K562 (cell line): ENCODE measurements around the gene DGUOK. TPM values are rescaled to one million over a fixed set of nuclear protein-coding genes. Genes with fewer than 3 reads are reported as not detected.

Experiments
- ATAC-seq: fragments of 200-7000 bp; cut with Tn5 transposase; 3 replicates; pipeline ENCODE4 v1.9.1; 2020; ENCODE audit warnings: moderate library complexity
- BruUV-seq: library from RNA; stranded (reverse); fragments of 400-500 nt; replicated peaks from 2 replicates; lab custom pipeline; 2021; lab: Mats Ljungman, UMichigan
- CTCF ChIA-PET: fragments of 300-600 bp; formaldehyde crosslinking; extraction: SDS; loops from one replicate; lab custom pipeline; 2021; ENCODE audit warnings: low intra/inter-chr PET ratio; lab: Yijun Ruan, JAX
- POLR2A ChIA-PET: fragments of 300-600, 350-650 bp; sonication (Branson Sonifier 250); formaldehyde crosslinking; extraction: SDS; loops from one replicate; lab custom pipeline; 2021; ENCODE audit warnings: antibody characterized with exemption, inconsistent platforms; lab: Yijun Ruan, JAX
- DNase-seq, 4 experiments: peaks; one replicate each; pipeline versions ENCODE4 v3.0.0 to v3.0.0-alpha.2; 2011 to 2018; ENCODE audit warnings: low spot score in 3 of 4, mixed read lengths in 3 of 4; ENCODE audit errors: extremely low read depth in 1 of 4
- FAIRE-seq: peaks from 2 replicates; lab custom pipeline; 2011; peaks lifted over from hg19 to GRCh38; lab: Jason Lieb, UNC
- H2AFZ ChIP-seq: 2 replicates; pipeline ENCODE4 v1.6.0; 2011; ENCODE audit warnings: low read depth, low read length, control low read depth, inconsistent platforms
- H3K27ac ChIP-seq: fragments of 200-600 bp; 3 replicates; pipeline ENCODE4 v1.8.0; 2011; ENCODE audit warnings: low read depth, mild to moderate bottlenecking, control low read depth, inconsistent platforms, low read length, moderate library complexity, mixed read lengths; ENCODE audit errors: extremely low read depth
- H3K27me3 ChIP-seq, 2 experiments: fragments of 300-600 bp in 1 of 2; 2 replicates in 1 of 2; 3 replicates in 1 of 2; pipeline versions ENCODE4 v1.6.0 to v1.8.0; 2011; ENCODE audit warnings: inconsistent platforms in 2 of 2, low read length in 2 of 2, mild to moderate bottlenecking in 1 of 2, mixed read lengths in 1 of 2, moderate library complexity in 1 of 2; ENCODE audit not compliant: control insufficient read depth in 2 of 2, insufficient read depth in 2 of 2
- H3K36me3 ChIP-seq: fragments of 300-600 bp; 3 replicates; pipeline ENCODE4 v1.8.0; 2011; ENCODE audit warnings: mild to moderate bottlenecking, low read length, inconsistent platforms; ENCODE audit not compliant: control insufficient read depth, insufficient read depth
- H3K4me1 ChIP-seq, 2 experiments: fragments of 200-600 bp in 1 of 2; replicated peaks in 1 of 2; 2 replicates in 1 of 2; 3 replicates in 1 of 2; pipeline versions ENCODE4 v1.5.1 to v1.8.0; 2011; ENCODE audit warnings: inconsistent platforms in 2 of 2, low read length in 2 of 2, mild to moderate bottlenecking in 1 of 2, mixed read lengths in 1 of 2, moderate library complexity in 1 of 2; ENCODE audit not compliant: control insufficient read depth in 2 of 2, insufficient read depth in 2 of 2
- H3K4me2 ChIP-seq: 2 replicates; pipeline ENCODE4 v1.6.1; 2011; ENCODE audit warnings: low read length, control low read depth, inconsistent platforms, mixed read lengths; ENCODE audit not compliant: insufficient read depth
- H3K4me3 ChIP-seq: fragments of 200-600 bp; sonication (generic), shearing (Covaris generic); 2 replicates; pipeline ENCODE4 v1.5.1; 2016; ENCODE audit warnings: control low read depth, inconsistent platforms
- H3K79me2 ChIP-seq: fragments of 200-600 bp; 3 replicates; pipeline ENCODE4 v1.8.0; 2011; ENCODE audit warnings: low read length, inconsistent platforms; ENCODE audit not compliant: control insufficient read depth, insufficient read depth
- H3K9ac ChIP-seq, 2 experiments: 2 replicates each; pipeline versions ENCODE4 v1.6.0 to v1.6.1; 2011; ENCODE audit warnings: low read depth in 2 of 2, low read length in 2 of 2, control low read depth in 1 of 2, inconsistent platforms in 1 of 2, mild to moderate bottlenecking in 1 of 2, mixed read lengths in 1 of 2; ENCODE audit not compliant: insufficient read depth in 1 of 2
- H3K9me1 ChIP-seq: one replicate; pipeline ENCODE4 v1.6.0; 2011; ENCODE audit warnings: inconsistent platforms, mild to moderate bottlenecking, low read length, moderate library complexity; ENCODE audit not compliant: control insufficient read depth, insufficient read depth
- H3K9me3 ChIP-seq: replicated peaks from 2 replicates; pipeline ENCODE4 v1.5.1; 2011; ENCODE audit warnings: low read depth, low read length, inconsistent platforms; ENCODE audit not compliant: control insufficient read depth, insufficient read depth
- H4K20me1 ChIP-seq: replicated peaks from 2 replicates; pipeline ENCODE4 v1.6.1; 2011; ENCODE audit warnings: low read length, inconsistent platforms, mixed read lengths; ENCODE audit not compliant: control insufficient read depth, insufficient read depth
- ARID3B ChIP-seq: fragments of 250-450 bp; sonication (Bioruptor Pico); IDR thresholded peaks from 2 replicates; pipeline ENCODE4 v1.4.0; 2020; ENCODE audit warnings: borderline replicate concordance
- C11orf30 ChIP-seq: fragments of 450-650 bp; IDR thresholded peaks from 2 replicates; pipeline ENCODE4 v1.6.1; 2016; ENCODE audit warnings: low read depth, mild to moderate bottlenecking
- DEAF1 ChIP-seq: fragments of 450-650 bp; formaldehyde crosslinking; IDR thresholded peaks from 2 replicates; pipeline ENCODE4 v1.4.0; 2020; ENCODE audit warnings: mild to moderate bottlenecking, moderate library complexity
- DPF2 ChIP-seq: fragments of 450-650 bp; IDR thresholded peaks from 2 replicates; pipeline ENCODE4 v1.6.1; 2016
- EGR1 ChIP-seq: fragments of 450-650 bp; conservative IDR thresholded peaks from 2 replicates; pipeline ENCODE4 v1.6.1; 2017; ENCODE audit warnings: mild to moderate bottlenecking
- GTF2B ChIP-seq: IDR thresholded peaks from 2 replicates; pipeline ENCODE4 v1.6.1; 2011; ENCODE audit not compliant: insufficient read length; ENCODE audit errors: extremely low read depth
- HDAC3 ChIP-seq: fragments of 450-650 bp; IDR thresholded peaks from 2 replicates; pipeline ENCODE4 v1.6.1; 2018; ENCODE audit warnings: borderline replicate concordance, mild to moderate bottlenecking, moderate library complexity; ENCODE audit not compliant: partially characterized antibody
- KDM1A ChIP-seq, 2 experiments: fragments of 450-650 bp; IDR thresholded peaks; 2 replicates each; pipeline ENCODE4 v1.6.1; 2016; ENCODE audit warnings: mild to moderate bottlenecking in 2 of 2
- NFE2 ChIP-seq: IDR thresholded peaks from 2 replicates; pipeline ENCODE4 v1.6.1; 2014; ENCODE audit warnings: antibody characterized with exemption, low read depth
- OTX1 ChIP-seq: fragments of 450-650 bp; formaldehyde crosslinking; IDR thresholded peaks from 2 replicates; pipeline ENCODE4 v1.4.0; 2022; ENCODE audit warnings: mild to moderate bottlenecking
- TCF3 ChIP-seq: sonication (generic); formaldehyde crosslinking; IDR thresholded peaks from 2 replicates; pipeline ENCODE4 v1.4.0; 2020; ENCODE audit warnings: mild to moderate bottlenecking, missing genetic modification reagents
- ZEB2 ChIP-seq: fragments of 450-650 bp; IDR thresholded peaks from 2 replicates; pipeline ENCODE4 v1.6.1; 2016
- ZNF134 ChIP-seq: fragments of 250-450 bp; sonication (Bioruptor Pico); conservative IDR thresholded peaks from 2 replicates; pipeline ENCODE4 v1.4.0; 2020
- ZNF24 ChIP-seq: fragments of 450-650 bp; IDR thresholded peaks from 2 replicates; pipeline ENCODE4 v1.6.1; 2016
- ZNF316 ChIP-seq: fragments of 450-650 bp; IDR thresholded peaks from 2 replicates; pipeline ENCODE4 v1.6.1; 2016
- WGBS: fragments of 100-300 bp; shearing (Covaris generic); methylation state at CpG from one replicate; pipeline ENCODE4 v1.1.6; 2016; ENCODE audit warnings: low coverage, mixed read lengths; ENCODE audit not compliant: insufficient coverage; ENCODE audit errors: missing lambda C conversion rate; 5-methylcytosine and 5-hydroxymethylcytosine counted together
- in situ Hi-C: fragments of 300-500 bp; cut with MboI; formaldehyde crosslinking; loops from 4 replicates; pipeline ENCODE4 v1.15.0; 2018; ENCODE audit warnings: inconsistent platforms, mixed read lengths
- intact Hi-C: fragments of 100-400 bp; cut with micrococcal nuclease; formaldehyde crosslinking; loops from 2 replicates; pipeline ENCODE4 v1.14.2; 2022
- polyA plus RNA-seq, 8 experiments: library from polyadenylated mRNA; depleted of rRNA in 4 of 8; stranded (reverse) in 5 of 8; unstranded in 3 of 8; fragments of >200 nt; fragmentation: Nextera tagmentation in 2 of 8; fragmentation: Illumina TruSeq in 1 of 8; extraction: Ambion mirVana in 2 of 8; extraction: Trizol in 1 of 8; gene quantifications; 2 replicates each; pipeline versions ENCODE4 v1.2.1 to v1.2.3, GENCODE V29; 2011 to 2014; ENCODE audit warnings: inconsistent platforms in 1 of 8, missing spikeins in 1 of 8
- total RNA-seq, 7 experiments: library from RNA; depleted of rRNA in 6 of 7; stranded (reverse); fragments of >200 nt in 6 of 7; fragmentation: Illumina TruSeq in 2 of 7; extraction: Trizol in 2 of 7; gene quantifications; 2 replicates each; pipeline versions ENCODE4 v1.2.1 to v1.2.3, GENCODE V29; 2011 to 2021; ENCODE audit warnings: low replicate concordance in 1 of 7

DGUOK gene
- total and polyA plus RNA-seq, 9 of the 15 experiments (the other 6 are each of a cell fraction or from before 2014, with no cell fraction given) = 67.0 to 288 (median 126) TPM

- H3K9me3 ChIP-seq = no peaks in the 10 kb centered on the region
- no TSS peak for BruUV-seq
- no peak overlapping the region for H3K4me3 ChIP-seq
- no peak overlapping the region; a peak in 1 of 4 replicates for H3K9ac ChIP-seq
- no peak overlapping the region for H3K4me2 ChIP-seq
- H2AFZ ChIP-seq = no peak overlapping the region
- DNase-seq = no peak
- no peak overlapping the region for H3K27ac ChIP-seq
- H4K20me1 ChIP-seq = no peaks in the 10 kb centered on the region
- no peak for FAIRE-seq
- in situ Hi-C loops (no loop called here), intact Hi-C loops (no loop called here)
- no peaks in the 10 kb centered on the region for H3K9me1 ChIP-seq
- POLR2A ChIA-PET = no interaction called here
- ATAC-seq = no peak; the same call in 1 of the 3 replicates
- H3K79me2 ChIP-seq = no peaks in the 10 kb centered on the region
- H3K4me1 ChIP-seq = peaks cover 5 to 13% of the 10 kb centered on the region in 2 experiments; a peak in 3 of 5 replicates
- WGBS = 23% methylated on average over 2 of the region's 2 CpGs
- H3K27me3 ChIP-seq = no peaks in the 10 kb centered on the region
- H3K36me3 ChIP-seq = peaks cover 7% of the 10 kb centered on the region; the same call in 1 of the 3 replicates
- CTCF ChIA-PET = no interaction called here
- TF ChIP-seq GTF2B = no peak
- TF ChIP-seq ZNF134 (CRISPR knock-in tag) = no peak
- TF ChIP-seq KDM1A (IDR thresholded peaks at IDR 0.05) = 0 out of 4 replicates have a peak, but pooled peaks of 1 of the 2 experiments have one; percentile 15
- TF ChIP-seq DPF2 = peak; percentile 40; the same call in 1 of the 2 replicates
- peak; percentile 53; the same call in 1 of the 2 replicates for TF ChIP-seq NFE2
- peak; percentile 47; the same call in 1 of the 2 replicates for TF ChIP-seq ZEB2
- TF ChIP-seq ZNF24 = no peak
- TF ChIP-seq C11orf30 = peak; percentile 41; the same call in 1 of the 2 replicates
- TF ChIP-seq OTX1 (CRISPR knock-in tag) = no peak
- TF ChIP-seq ZNF316 = peak; percentile 31; the same call in 1 of the 2 replicates
- no peak for TF ChIP-seq DEAF1 (CRISPR knock-in tag)
- TF ChIP-seq EGR1 = no peak
- 0 out of 2 replicates have a peak, but pooled peaks have one; percentile 8 for TF ChIP-seq TCF3 (CRISPR knock-in tag)
- TF ChIP-seq ARID3B (CRISPR knock-in tag) = no peak
- no peak for TF ChIP-seq HDAC3
These were observed 37.5 kb downstream of the DGUOK start for GRCh38 chr2:73964223-73964622.
